Measurements from ENCODE around the gene USP25.

The USP25 gene

DNA sequence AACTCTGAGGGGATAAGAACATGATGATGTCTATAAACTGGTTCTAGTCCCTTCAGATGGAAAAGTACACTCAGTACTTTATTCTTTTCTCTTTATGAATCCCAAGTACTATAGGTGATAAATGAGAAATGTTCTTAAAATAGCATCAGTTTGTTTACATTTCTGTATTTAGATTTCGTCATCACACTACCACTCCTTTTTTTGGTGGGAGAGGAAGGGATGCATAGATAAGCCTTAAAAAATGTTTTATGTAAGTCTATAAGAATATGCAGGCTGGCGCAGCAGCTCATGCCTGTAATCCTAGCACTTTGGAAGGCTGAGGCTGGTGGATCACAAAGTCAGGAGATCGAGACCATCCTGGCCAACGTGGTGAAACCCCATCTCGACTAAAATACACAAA, 144.8 kb downstream of the USP25 start:
- Histone ChIP-seq H3K27ac (ENCODE audit: low read length) (no peak overlapping the region), H3K4me3 (ENCODE audit: low read length) (no peak overlapping the region), H3K9me3 (ENCODE audit: control insufficient read depth, insufficient read depth, low read length) (no peaks in the 10 kb centered on the region), H3K27me3 (ENCODE audit: control insufficient read depth, insufficient read depth, low read length) (no peaks in the 10 kb centered on the region), H3K4me1 (ENCODE audit: control insufficient read depth, insufficient read depth, low read length) (no peaks in the 10 kb centered on the region), H3K36me3 (ENCODE audit: control insufficient read depth, insufficient read depth, low read length) (no peaks in the 10 kb centered on the region; the same call in 1 of the 2 replicates)
- no peak for DNase-seq (ENCODE audit: low read depth, low spot score)
- WGBS (ENCODE audit: insufficient coverage, insufficient read length), result no CpG with 5 or more reads among the region's 5 CpGs

DNA sequence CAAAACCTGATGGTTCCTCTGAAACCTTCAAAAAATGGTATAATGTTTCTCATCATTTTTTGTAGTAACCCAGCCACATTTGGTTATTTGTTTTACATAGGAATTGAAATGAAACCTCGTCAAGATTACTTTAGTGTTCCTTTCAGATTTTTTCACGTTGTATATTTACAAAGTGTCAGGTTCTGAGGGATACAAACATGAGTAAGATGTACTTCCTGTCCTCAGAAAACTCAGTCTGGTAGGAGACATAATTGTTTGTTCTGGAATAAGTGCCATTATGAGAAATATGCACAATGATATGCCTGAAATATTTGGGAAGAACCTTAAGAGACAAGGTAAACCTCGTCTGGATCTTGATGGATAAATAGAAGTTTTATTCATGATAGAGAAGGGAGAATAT, 145.5 kb downstream of the USP25 start:
- Histone ChIP-seq H3K9me3 (ENCODE audit: control insufficient read depth, insufficient read depth, low read length) (no peaks in the 10 kb centered on the region), H3K27me3 (ENCODE audit: control insufficient read depth, insufficient read depth, low read length) (no peaks in the 10 kb centered on the region), H3K36me3 (ENCODE audit: control insufficient read depth, insufficient read depth, low read length) (no peaks in the 10 kb centered on the region; the same call in 1 of the 2 replicates), H3K27ac (ENCODE audit: low read length) (no peak overlapping the region), H3K4me1 (ENCODE audit: control insufficient read depth, insufficient read depth, low read length) (no peaks in the 10 kb centered on the region), H3K4me3 (ENCODE audit: low read length) (no peak overlapping the region)
- DNase-seq (ENCODE audit: low read depth, low spot score), result no peak
- WGBS (ENCODE audit: insufficient coverage, insufficient read length), result no CpG with 5 or more reads among the region's 3 CpGs

DNA sequence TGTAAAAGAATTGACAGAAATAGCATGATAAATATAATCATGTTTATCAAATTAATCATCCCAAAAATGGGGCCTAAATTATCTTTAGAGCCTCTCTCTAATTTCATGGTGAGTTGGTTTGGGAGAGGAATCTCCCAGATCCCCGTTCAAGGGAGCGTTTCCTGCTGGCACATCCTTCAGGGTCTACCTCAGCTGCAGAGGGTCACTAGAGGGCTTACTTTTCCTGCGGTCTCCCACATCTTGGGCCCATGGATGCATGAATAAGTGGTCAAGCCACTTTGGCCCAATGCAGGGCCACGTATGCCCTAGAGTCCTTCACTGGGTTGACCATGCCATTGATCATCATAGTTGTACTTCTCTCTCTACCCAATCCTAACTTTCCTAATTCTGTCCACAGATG, 164.1 kb downstream of the USP25 start:
- Histone ChIP-seq H3K36me3 (ENCODE audit: control insufficient read depth, insufficient read depth, low read length) (0 out of 2 replicates have a peak, but pooled peaks cover 2% of the 10 kb centered on the region), H3K27ac (ENCODE audit: low read length) (no peak overlapping the region), H3K4me3 (ENCODE audit: low read length) (no peak overlapping the region), H3K27me3 (ENCODE audit: control insufficient read depth, insufficient read depth, low read length) (no peaks in the 10 kb centered on the region), H3K9me3 (ENCODE audit: control insufficient read depth, insufficient read depth, low read length) (peaks cover 1% of the 10 kb centered on the region; the same call in 1 of the 2 replicates), H3K4me1 (ENCODE audit: control insufficient read depth, insufficient read depth, low read length) (no peaks in the 10 kb centered on the region; the same call in 1 of the 2 replicates)
- no CpG with 5 or more reads among the region's 4 CpGs for WGBS (ENCODE audit: insufficient coverage, insufficient read length)
- no peak for DNase-seq (ENCODE audit: low read depth, low spot score)

DNA sequence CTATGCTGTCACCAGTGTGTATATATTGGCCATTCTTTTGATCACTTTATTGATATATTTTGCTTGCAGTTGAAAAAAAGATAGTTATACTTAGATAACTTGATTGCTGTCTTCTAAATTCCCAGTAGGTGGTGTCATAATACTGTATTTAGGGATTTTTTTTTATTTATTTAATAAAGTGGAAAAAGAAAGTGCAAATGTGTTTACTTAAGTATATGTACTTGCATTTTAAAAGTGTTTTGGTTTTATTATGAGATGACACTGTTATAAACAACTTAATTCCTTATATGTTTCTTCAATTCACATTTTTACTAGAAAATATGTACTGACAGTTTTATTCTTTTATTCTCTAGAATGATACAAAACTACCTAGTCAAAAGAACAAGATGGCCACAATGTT, 164.8 kb downstream of the USP25 start:
- no peak for DNase-seq (ENCODE audit: low read depth, low spot score)
- Histone ChIP-seq H3K36me3 (ENCODE audit: control insufficient read depth, insufficient read depth, low read length) (0 out of 2 replicates have a peak, but pooled peaks cover 2% of the 10 kb centered on the region), H3K27ac (ENCODE audit: low read length) (no peak overlapping the region), H3K4me1 (ENCODE audit: control insufficient read depth, insufficient read depth, low read length) (no peaks in the 10 kb centered on the region; the same call in 1 of the 2 replicates), H3K4me3 (ENCODE audit: low read length) (no peak overlapping the region), H3K27me3 (ENCODE audit: control insufficient read depth, insufficient read depth, low read length) (no peaks in the 10 kb centered on the region), H3K9me3 (ENCODE audit: control insufficient read depth, insufficient read depth, low read length) (peaks cover 1% of the 10 kb centered on the region; the same call in 1 of the 2 replicates)

DNA sequence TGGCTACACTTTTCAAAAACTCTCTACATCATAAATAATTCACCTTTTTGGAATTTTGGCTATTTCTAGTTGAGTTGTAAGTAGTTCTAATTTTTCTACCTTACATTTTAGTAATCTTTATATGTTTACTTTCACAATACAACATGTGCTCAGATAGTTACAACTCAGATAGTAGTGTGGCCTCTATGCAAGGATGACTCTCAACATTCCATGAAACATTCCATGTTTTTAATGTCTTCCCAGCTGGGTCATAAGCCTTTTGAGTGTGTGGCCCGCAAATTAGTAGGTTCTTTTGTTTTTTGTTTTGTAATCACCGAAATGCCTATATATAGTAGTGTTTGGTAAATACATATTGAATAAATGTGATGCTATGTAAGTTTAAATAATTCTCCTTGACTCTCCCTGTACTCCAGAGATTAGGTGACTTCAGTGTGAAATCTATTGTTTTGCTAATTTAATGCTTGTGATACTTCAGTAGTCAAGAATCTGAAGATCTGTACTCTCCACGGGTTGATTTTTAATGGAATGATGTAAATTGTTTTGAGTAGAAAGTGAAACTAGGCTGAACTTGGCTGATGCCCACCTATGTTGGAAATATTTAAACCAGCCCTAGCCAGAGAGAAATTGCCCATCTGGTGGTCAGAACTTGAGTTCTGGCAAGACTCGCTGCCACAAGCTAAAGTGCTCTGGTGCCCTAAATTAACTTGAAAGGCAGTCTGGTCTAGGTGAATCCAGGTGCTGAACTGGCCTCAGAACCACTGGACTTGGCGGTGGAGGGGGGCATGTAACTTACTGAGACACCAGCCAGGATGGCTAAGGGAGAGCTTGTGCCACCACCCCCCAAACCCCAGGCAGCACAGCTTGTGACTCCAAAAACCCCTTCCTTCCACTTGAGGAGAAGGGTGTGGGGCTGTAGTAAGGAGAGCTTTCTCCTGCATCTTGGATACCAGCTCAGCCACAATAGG, 165.6 kb downstream of the USP25 start:
- Histone ChIP-seq H3K27me3 (ENCODE audit: control insufficient read depth, insufficient read depth, low read length) (no peaks in the 10 kb centered on the region), H3K4me1 (ENCODE audit: control insufficient read depth, insufficient read depth, low read length) (no peaks in the 10 kb centered on the region; the same call in 1 of the 2 replicates), H3K9me3 (ENCODE audit: control insufficient read depth, insufficient read depth, low read length) (peaks cover 1% of the 10 kb centered on the region; the same call in 1 of the 2 replicates), H3K36me3 (ENCODE audit: control insufficient read depth, insufficient read depth, low read length) (0 out of 2 replicates have a peak, but pooled peaks cover 2% of the 10 kb centered on the region), H3K27ac (ENCODE audit: low read length) (no peak overlapping the region), H3K4me3 (ENCODE audit: low read length) (no peak overlapping the region)
- no peak for DNase-seq (ENCODE audit: low read depth, low spot score)
- no CpG with 5 or more reads among the region's 5 CpGs for WGBS (ENCODE audit: insufficient coverage, insufficient read length)

DNA sequence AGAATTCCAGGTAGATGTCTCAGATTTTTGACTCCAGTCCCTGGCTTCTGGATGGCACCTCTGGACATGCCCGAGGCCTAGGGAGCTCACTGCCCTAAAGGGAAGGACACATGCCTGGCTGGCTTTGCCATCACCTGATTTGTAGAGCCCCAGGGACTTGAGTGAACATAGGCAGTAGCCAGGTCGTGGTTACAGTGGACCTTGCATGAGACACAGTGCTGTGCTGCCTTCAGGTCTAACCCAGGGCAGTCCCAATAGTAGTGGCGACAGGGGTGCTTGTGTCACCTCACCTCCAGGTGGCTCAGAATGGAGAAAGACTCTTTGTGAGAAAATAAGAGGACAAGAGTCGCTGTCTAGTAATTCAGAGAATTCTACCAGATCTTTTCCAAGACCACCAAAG, 166.7 kb downstream of the USP25 start:
- Histone ChIP-seq H3K27ac (ENCODE audit: low read length) (no peak overlapping the region), H3K27me3 (ENCODE audit: control insufficient read depth, insufficient read depth, low read length) (no peaks in the 10 kb centered on the region), H3K9me3 (ENCODE audit: control insufficient read depth, insufficient read depth, low read length) (peaks cover 1% of the 10 kb centered on the region; the same call in 1 of the 2 replicates), H3K36me3 (ENCODE audit: control insufficient read depth, insufficient read depth, low read length) (0 out of 2 replicates have a peak, but pooled peaks cover 2% of the 10 kb centered on the region), H3K4me3 (ENCODE audit: low read length) (no peak overlapping the region), H3K4me1 (ENCODE audit: control insufficient read depth, insufficient read depth, low read length) (no peaks in the 10 kb centered on the region; the same call in 1 of the 2 replicates)
- no peak for DNase-seq (ENCODE audit: low read depth, low spot score)
- WGBS (ENCODE audit: insufficient coverage, insufficient read length), result no CpG with 5 or more reads among the region's 4 CpGs

DNA sequence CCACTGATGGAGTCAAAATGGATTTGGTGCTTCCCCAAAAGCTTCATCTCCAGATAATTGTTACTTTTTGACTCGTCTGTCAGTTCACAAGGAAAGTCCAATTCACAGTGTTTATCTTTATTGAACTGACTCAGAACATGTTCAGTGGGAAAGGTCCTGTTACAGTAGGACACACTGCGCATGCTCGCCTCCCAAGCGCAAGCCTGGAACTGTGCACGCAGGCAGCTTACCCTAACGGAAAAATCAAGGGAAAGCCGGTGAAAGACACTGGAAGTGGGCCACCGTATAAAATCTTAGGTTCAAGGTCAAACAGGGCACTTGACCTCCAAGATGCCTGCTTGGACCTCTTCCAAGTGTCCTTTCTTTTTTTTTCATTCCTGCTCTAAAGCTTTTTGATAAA, 174.6 kb downstream of the USP25 start:
- Histone ChIP-seq H3K4me1 (ENCODE audit: control insufficient read depth, insufficient read depth, low read length) (no peaks in the 10 kb centered on the region), H3K27me3 (ENCODE audit: control insufficient read depth, insufficient read depth, low read length) (no peaks in the 10 kb centered on the region), H3K27ac (ENCODE audit: low read length) (no peak overlapping the region), H3K4me3 (ENCODE audit: low read length) (no peak overlapping the region), H3K9me3 (ENCODE audit: control insufficient read depth, insufficient read depth, low read length) (no peaks in the 10 kb centered on the region), H3K36me3 (ENCODE audit: control insufficient read depth, insufficient read depth, low read length) (no peaks in the 10 kb centered on the region)
- no CpG with 5 or more reads among the region's 8 CpGs for WGBS (ENCODE audit: insufficient coverage, insufficient read length)
- DNase-seq (ENCODE audit: low read depth, low spot score), result no peak

DNA sequence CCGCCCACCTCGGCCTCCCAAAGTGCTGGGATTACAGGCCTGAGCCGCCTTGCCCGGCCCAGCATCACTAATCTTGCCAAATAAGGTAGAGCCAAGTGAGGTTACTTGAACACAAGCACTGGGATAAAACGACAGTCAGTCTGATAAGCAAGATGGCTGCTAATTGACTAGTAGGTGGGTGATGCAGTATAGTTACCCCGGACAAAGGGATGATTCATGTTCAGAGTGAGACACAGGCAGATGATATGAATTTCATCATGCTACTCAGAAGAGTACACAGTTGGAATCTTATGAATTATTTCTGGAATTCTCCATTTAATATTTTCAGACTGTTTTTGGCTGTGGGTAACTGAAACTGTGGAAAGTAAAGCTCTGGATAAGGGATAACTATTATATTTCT, 178.4 kb downstream of the USP25 start:
- no peaks in the 10 kb centered on the region for H3K4me1 ChIP-seq (ENCODE audit: control insufficient read depth, insufficient read depth, low read length)
- no peaks in the 10 kb centered on the region for H3K27me3 ChIP-seq (ENCODE audit: control insufficient read depth, insufficient read depth, low read length)
- no peak for DNase-seq (ENCODE audit: low read depth, low spot score)
- WGBS (ENCODE audit: insufficient coverage, insufficient read length), result no CpG with 5 or more reads among the region's 6 CpGs
- H3K4me3 ChIP-seq (ENCODE audit: low read length), result no peak overlapping the region
- H3K27ac ChIP-seq (ENCODE audit: low read length), result no peak overlapping the region
- H3K9me3 ChIP-seq (ENCODE audit: control insufficient read depth, insufficient read depth, low read length), result no peaks in the 10 kb centered on the region
- no peaks in the 10 kb centered on the region for H3K36me3 ChIP-seq (ENCODE audit: control insufficient read depth, insufficient read depth, low read length)

DNA sequence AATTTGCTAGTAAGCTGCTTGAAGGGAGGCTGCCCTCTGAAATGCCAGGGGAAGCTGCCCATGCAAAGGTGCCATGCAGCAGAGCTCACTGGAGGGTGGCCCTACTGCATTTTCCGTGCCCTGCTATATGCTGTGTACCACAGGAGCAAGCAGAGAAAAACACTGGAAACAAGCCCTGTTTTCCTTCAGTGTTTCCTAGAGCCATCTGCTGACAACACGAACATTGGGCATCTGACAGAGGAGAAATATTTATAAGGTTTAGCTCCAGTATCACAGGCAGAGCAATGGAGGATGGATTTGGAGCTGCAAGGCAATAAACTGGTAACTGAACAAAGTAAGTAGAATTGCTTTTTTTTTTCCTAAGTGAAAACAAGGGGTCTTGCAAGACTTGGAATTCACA, 198.4 kb downstream of the USP25 start:
- Histone ChIP-seq H3K27me3 (ENCODE audit: control insufficient read depth, insufficient read depth, low read length) (no peaks in the 10 kb centered on the region), H3K4me3 (ENCODE audit: low read length) (no peak overlapping the region), H3K4me1 (ENCODE audit: control insufficient read depth, insufficient read depth, low read length) (no peaks in the 10 kb centered on the region), H3K27ac (ENCODE audit: low read length) (no peak overlapping the region), H3K36me3 (ENCODE audit: control insufficient read depth, insufficient read depth, low read length) (no peaks in the 10 kb centered on the region), H3K9me3 (ENCODE audit: control insufficient read depth, insufficient read depth, low read length) (no peaks in the 10 kb centered on the region)
- WGBS (ENCODE audit: insufficient coverage, insufficient read length), result no CpG with 5 or more reads among the region's 2 CpGs
- DNase-seq (ENCODE audit: low read depth, low spot score), result no peak

DNA sequence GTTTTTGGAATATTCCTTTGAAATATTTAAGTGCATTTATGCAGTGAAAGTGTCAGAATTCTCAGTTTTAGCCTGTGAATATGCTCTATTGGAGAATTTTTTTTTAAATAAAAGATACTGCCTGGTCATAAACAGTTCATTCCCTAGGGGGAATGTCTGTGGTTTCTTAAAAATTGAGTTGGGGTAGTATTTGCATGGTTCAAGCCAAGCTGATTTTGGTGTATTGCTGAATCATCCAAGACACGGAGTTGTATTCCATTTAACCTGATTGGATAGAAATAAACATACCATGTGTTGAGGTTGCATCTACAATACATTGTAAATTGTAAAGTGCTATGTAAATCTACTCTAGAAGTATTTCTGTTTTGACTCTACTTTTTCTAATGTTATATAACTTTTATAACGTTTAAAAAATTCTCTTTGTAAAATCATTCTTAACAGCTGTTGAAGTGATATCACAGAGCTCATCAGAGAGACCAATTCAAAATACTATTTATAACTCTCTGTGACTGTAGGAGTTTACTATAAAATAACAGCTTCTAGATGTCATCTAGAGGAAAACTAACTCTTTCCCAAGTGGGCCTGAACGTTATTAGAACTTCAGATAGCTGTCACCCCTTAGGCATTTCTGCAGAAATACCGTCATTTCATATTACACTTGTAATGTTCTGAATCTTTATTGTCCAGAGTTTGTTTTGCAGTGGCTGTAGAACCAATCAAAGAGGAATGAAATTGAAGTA, 199.1 kb downstream of the USP25 start:
- Histone ChIP-seq H3K27me3 (ENCODE audit: control insufficient read depth, insufficient read depth, low read length) (no peaks in the 10 kb centered on the region), H3K27ac (ENCODE audit: low read length) (no peak overlapping the region), H3K4me3 (ENCODE audit: low read length) (no peak overlapping the region), H3K36me3 (ENCODE audit: control insufficient read depth, insufficient read depth, low read length) (no peaks in the 10 kb centered on the region), H3K4me1 (ENCODE audit: control insufficient read depth, insufficient read depth, low read length) (no peaks in the 10 kb centered on the region), H3K9me3 (ENCODE audit: control insufficient read depth, insufficient read depth, low read length) (no peaks in the 10 kb centered on the region)
- WGBS (ENCODE audit: insufficient coverage, insufficient read length), result no CpG with 5 or more reads among the region's 4 CpGs
- DNase-seq (ENCODE audit: low read depth, low spot score), result no peak

All from iPS DF 6.9 (cell line).